ENCODE measurements around the gene EML6. TPM values are rescaled to one million over a fixed set of nuclear protein-coding genes. Genes with fewer than 3 reads are reported as not detected.

EML6 gene
- total and polyA plus RNA-seq, 2 of the 13 experiments (the other 11 are each of a cell fraction or from before 2014, with no cell fraction given) = 17.2 to 32.4 TPM

DNA sequence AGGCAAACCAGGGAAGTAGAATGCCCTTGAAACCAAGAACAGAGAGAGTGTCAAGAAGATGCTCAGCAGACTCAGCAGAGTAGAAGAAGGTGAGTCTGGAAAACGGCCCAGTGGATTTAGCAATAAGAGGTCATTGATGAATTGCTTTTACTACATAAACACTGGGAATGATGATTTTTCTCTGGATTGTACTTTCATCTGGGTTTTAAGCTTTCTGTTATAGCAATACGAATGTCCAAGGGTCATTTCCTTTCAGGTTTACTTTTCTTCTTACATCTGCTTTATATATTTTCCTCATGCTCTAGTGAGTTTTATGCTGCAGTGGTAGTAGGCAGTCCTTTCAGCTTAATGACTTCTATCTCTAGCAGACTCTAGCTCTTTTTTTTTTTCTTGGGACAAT lies 16.9 kb downstream of the EML6 start:
- POLR2A ChIA-PET = no interaction called here
- H3K4me1 ChIP-seq (ENCODE audit: insufficient read depth, low read length) = peaks cover 47% of the 10 kb centered on the region
- TF ChIP-seq SAP130 (CRISPR knock-in tag; IDR thresholded peaks at IDR 0.05; ENCODE audit: low read depth) (peak; percentile 40; the same call in 1 of the 2 replicates), CREB1 (IDR thresholded peaks at IDR 0.05) (no peak), CREB1 (CRISPR knock-in tag; IDR thresholded peaks at IDR 0.05) (no peak), POLR2G (IDR thresholded peaks at IDR 0.05; ENCODE audit: low read depth, low read length) (no peak), MLLT10 (CRISPR knock-in tag; IDR thresholded peaks at IDR 0.05) (no peak), ZNF569 (CRISPR knock-in tag; IDR thresholded peaks at IDR 0.05; ENCODE audit: borderline replicate concordance) (no peak), MZF1 (CRISPR knock-in tag; IDR thresholded peaks at IDR 0.05; ENCODE audit: borderline replicate concordance) (no peak), MATR3 (CRISPR knock-in tag; IDR thresholded peaks at IDR 0.05) (no peak), NCOR1 (IDR thresholded peaks at IDR 0.05; ENCODE audit: borderline replicate concordance, low read length) (peak; percentile 75; the same call in 1 of the 2 replicates), ZFP41 (CRISPR knock-in tag; IDR thresholded peaks at IDR 0.05; ENCODE audit: borderline replicate concordance) (no peak), ZNF781 (CRISPR knock-in tag; IDR thresholded peaks at IDR 0.05; ENCODE audit: borderline replicate concordance, not compliant biosample characterization) (no peak), SP1 (IDR thresholded peaks at IDR 0.05) (no peak), SP1 (CRISPR knock-in tag; IDR thresholded peaks at IDR 0.05) (no peak), FOXJ3 (CRISPR knock-in tag; IDR thresholded peaks at IDR 0.05; ENCODE audit: borderline replicate concordance) (peak; percentile 46; the same call in 1 of the 2 replicates), ZNF383 (CRISPR knock-in tag; IDR thresholded peaks at IDR 0.05; ENCODE audit: borderline replicate concordance) (no peak), MEIS1 (CRISPR knock-in tag; IDR thresholded peaks at IDR 0.05; ENCODE audit: borderline replicate concordance) (no peak), EP300 (IDR thresholded peaks at IDR 0.05; ENCODE audit: low read depth in 2 of 2, low read length in 2 of 2) (no peak), EP300 (CRISPR knock-in tag; IDR thresholded peaks at IDR 0.05; ENCODE audit: borderline replicate concordance) (no peak), SOX6 (IDR thresholded peaks at IDR 0.05) (no peak), SOX6 (CRISPR knock-in tag; IDR thresholded peaks at IDR 0.05) (peak; percentile 32; the same call in 1 of the 2 replicates), ZNF138 (CRISPR knock-in tag; IDR thresholded peaks at IDR 0.05; ENCODE audit: low read depth) (no peak), ZNF549 (CRISPR knock-in tag; IDR thresholded peaks at IDR 0.05) (no peak), SAFB2 (CRISPR knock-in tag; IDR thresholded peaks at IDR 0.05; ENCODE audit: borderline replicate concordance, low read depth) (no peak), ZBTB42 (CRISPR knock-in tag; IDR thresholded peaks at IDR 0.05) (no peak)
- TF ChIP-seq, protein P1, sequence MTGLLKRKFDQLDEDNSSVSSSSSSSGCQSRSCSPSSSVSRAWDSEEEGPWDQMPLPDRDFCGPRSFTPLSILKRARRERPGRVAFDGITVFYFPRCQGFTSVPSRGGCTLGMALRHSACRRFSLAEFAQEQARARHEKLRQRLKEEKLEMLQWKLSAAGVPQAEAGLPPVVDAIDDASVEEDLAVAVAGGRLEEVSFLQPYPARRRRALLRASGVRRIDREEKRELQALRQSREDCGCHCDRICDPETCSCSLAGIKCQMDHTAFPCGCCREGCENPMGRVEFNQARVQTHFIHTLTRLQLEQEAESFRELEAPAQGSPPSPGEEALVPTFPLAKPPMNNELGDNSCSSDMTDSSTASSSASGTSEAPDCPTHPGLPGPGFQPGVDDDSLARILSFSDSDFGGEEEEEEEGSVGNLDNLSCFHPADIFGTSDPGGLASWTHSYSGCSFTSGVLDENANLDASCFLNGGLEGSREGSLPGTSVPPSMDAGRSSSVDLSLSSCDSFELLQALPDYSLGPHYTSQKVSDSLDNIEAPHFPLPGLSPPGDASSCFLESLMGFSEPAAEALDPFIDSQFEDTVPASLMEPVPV (CRISPR knock-in tag; IDR thresholded peaks at IDR 0.05) = no peak
- TF ChIP-seq, protein P2, sequence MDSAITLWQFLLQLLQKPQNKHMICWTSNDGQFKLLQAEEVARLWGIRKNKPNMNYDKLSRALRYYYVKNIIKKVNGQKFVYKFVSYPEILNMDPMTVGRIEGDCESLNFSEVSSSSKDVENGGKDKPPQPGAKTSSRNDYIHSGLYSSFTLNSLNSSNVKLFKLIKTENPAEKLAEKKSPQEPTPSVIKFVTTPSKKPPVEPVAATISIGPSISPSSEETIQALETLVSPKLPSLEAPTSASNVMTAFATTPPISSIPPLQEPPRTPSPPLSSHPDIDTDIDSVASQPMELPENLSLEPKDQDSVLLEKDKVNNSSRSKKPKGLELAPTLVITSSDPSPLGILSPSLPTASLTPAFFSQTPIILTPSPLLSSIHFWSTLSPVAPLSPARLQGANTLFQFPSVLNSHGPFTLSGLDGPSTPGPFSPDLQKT (CRISPR knock-in tag; IDR thresholded peaks at IDR 0.05; ENCODE audit: borderline replicate concordance) = no peak

More for the DNA sequence above, 16.9 kb downstream of the EML6 start:
- BruUV-seq (replicated peaks) = no TSS peak
- no peaks in the 10 kb centered on the region for H3K36me3 ChIP-seq (replicated peaks in 1 of 2; ENCODE audit: control insufficient read depth in 1 of 2, insufficient read depth in 2 of 2, low read length in 2 of 2)
- FAIRE-seq = peak; percentile 61
- no peaks in the 10 kb centered on the region for H3K79me2 ChIP-seq (ENCODE audit: insufficient read depth, low read length)
- no peak overlapping the region for H3K4me3 ChIP-seq (replicated peaks in 1 of 3; ENCODE audit: insufficient read depth in 1 of 3, low read depth in 2 of 3, low read length in 3 of 3)
- H3K27me3 ChIP-seq (ENCODE audit: control insufficient read depth in 1 of 2, insufficient read depth in 2 of 2, low read length in 2 of 2) = no peaks in the 10 kb centered on the region
- no peaks in the 10 kb centered on the region for H3K9me3 ChIP-seq (ENCODE audit: low read length)
- H4K20me1 ChIP-seq (ENCODE audit: insufficient read depth, low read length) = no peaks in the 10 kb centered on the region
- H2AFZ ChIP-seq (ENCODE audit: low read length) = no peak overlapping the region
- WGBS (ENCODE audit: low lambda C conversion rate) = 5% methylated on average over 2 of the region's 2 CpGs
- peak; percentile 68 for DNase-seq (ENCODE audit: low spot score)
- peak overlapping the region; percentile 30 for H3K4me2 ChIP-seq (ENCODE audit: low read depth, low read length)
- no peak overlapping the region for H3K9ac ChIP-seq (ENCODE audit: insufficient read depth, low read depth, low read length)
- in situ Hi-C loops (cut with HindIII; ENCODE audit: extremely low pct_ligation_motif_present, low pct_unique_long_range_greater_than_20kb) (no loop called here), intact Hi-C loops (cut with micrococcal nuclease; ENCODE audit: unreplicated experiment) (no loop called here)
- peak; percentile 55 for ATAC-seq
- H3K27ac ChIP-seq (ENCODE audit: extremely low read length, insufficient read depth, low read length) = peak overlapping the region; percentile 41
- CTCF ChIA-PET (ENCODE audit: low intra/inter-chr PET ratio, low total read pairs) = no interaction called here
